H1 (cell line): ENCODE measurements around the gene SMU1. TPM values are rescaled to one million over a fixed set of nuclear protein-coding genes. Genes with fewer than 3 reads are reported as not detected.

Experiments used
- CTCF ChIA-PET: fragments of 300-600 bp; sonication (Branson Sonifier 250); formaldehyde crosslinking; loops from one replicate; lab custom pipeline; 2021; ENCODE audit not compliant: partially characterized antibody; lab: Charles Lee
- POLR2A ChIA-PET: fragments of 300-600 bp; sonication (Branson Sonifier 250); formaldehyde crosslinking; loops from one replicate; lab custom pipeline; 2021; ENCODE audit warnings: inconsistent platforms; ENCODE audit not compliant: partially characterized antibody; lab: Charles Lee
- DNase-seq, 2 experiments: peaks; one replicate each; pipeline versions ENCODE4 v3.0.0 to v3.0.0-alpha.2; 2010 to 2022; ENCODE audit warnings: low spot score in 2 of 2, low read depth in 1 of 2, mixed read lengths in 1 of 2
- FAIRE-seq: peaks from 2 replicates; lab custom pipeline; 2011; peaks lifted over from hg19 to GRCh38; lab: Jason Lieb, UNC
- H2AFZ ChIP-seq: 2 replicates; pipeline ENCODE4 v1.8.1; 2012; ENCODE audit warnings: low read length, inconsistent platforms
- H2AK5ac ChIP-seq: 2 replicates; pipeline ENCODE4 v1.6.1; 2013; ENCODE audit warnings: low read depth, low read length
- H2BK120ac ChIP-seq: replicated peaks from 2 replicates; pipeline ENCODE3; 2013; ENCODE audit warnings: low read depth, low read length, inconsistent platforms
- H2BK12ac ChIP-seq: 2 replicates; pipeline ENCODE4 v1.6.1; 2013; ENCODE audit warnings: low read depth, low read length
- H2BK15ac ChIP-seq: 2 replicates; pipeline ENCODE4 v1.6.1; 2013; ENCODE audit warnings: low read length
- H2BK20ac ChIP-seq: 2 replicates; pipeline ENCODE4 v1.6.1; 2013; ENCODE audit warnings: low read length
- H2BK5ac ChIP-seq: 2 replicates; pipeline ENCODE4 v1.6.1; 2013; ENCODE audit warnings: low read depth, low read length
- H3K14ac ChIP-seq: 2 replicates; pipeline ENCODE4 v1.6.1; 2013; ENCODE audit warnings: inconsistent platforms; ENCODE audit not compliant: insufficient read length
- H3K18ac ChIP-seq: 2 replicates; pipeline ENCODE4 v1.6.1; 2013; ENCODE audit warnings: low read length; ENCODE audit errors: extremely low read depth
- H3K23ac ChIP-seq: 2 replicates; pipeline ENCODE4 v1.6.1; 2013; ENCODE audit warnings: inconsistent platforms; ENCODE audit not compliant: insufficient read length
- H3K23me2 ChIP-seq: 2 replicates; pipeline ENCODE4 v1.6.1; 2013; ENCODE audit warnings: low read depth, low read length
- H3K27ac ChIP-seq: 2 replicates; pipeline ENCODE4 v1.6.1; 2011; ENCODE audit warnings: low read depth, low read length, inconsistent platforms
- H3K27me3 ChIP-seq, 4 experiments: replicated peaks in 1 of 4; 1 replicate in 1 of 4; 2 replicates in 3 of 4; pipeline versions ENCODE4 v1.6.1 to v1.8.1; 2011 to 2013; ENCODE audit warnings: low read length in 3 of 4, mild to moderate bottlenecking in 3 of 4, inconsistent platforms in 2 of 4, mixed read lengths in 2 of 4, moderate library complexity in 1 of 4; ENCODE audit not compliant: control insufficient read depth in 3 of 4, insufficient read depth in 3 of 4; ENCODE audit errors: extremely low read depth in 1 of 4
- H3K36me3 ChIP-seq, 4 experiments: 2 replicates each; pipeline versions ENCODE4 v1.6.1 to v1.8.1; 2011 to 2013; ENCODE audit warnings: mild to moderate bottlenecking in 4 of 4, low read length in 3 of 4, moderate library complexity in 2 of 4, control low read depth in 1 of 4, inconsistent platforms in 1 of 4; ENCODE audit not compliant: insufficient read depth in 4 of 4, control insufficient read depth in 2 of 4
- H3K4ac ChIP-seq: replicated peaks from 2 replicates; pipeline ENCODE3; 2013; ENCODE audit warnings: low read length, low read depth, mixed read lengths, inconsistent platforms; ENCODE audit not compliant: insufficient read length
- H3K4me1 ChIP-seq, 4 experiments: replicated peaks in 1 of 4; 1 replicate in 1 of 4; 2 replicates in 3 of 4; pipeline versions ENCODE4 v1.6.1 to v1.8.1; 2011 to 2013; ENCODE audit warnings: low read length in 3 of 4, inconsistent platforms in 2 of 4, mixed read lengths in 1 of 4; ENCODE audit not compliant: insufficient read depth in 4 of 4, control insufficient read depth in 3 of 4
- H3K4me2 ChIP-seq, 2 experiments: 2 replicates each; pipeline versions ENCODE4 v1.6.1 to v1.8.1; 2011 to 2013; ENCODE audit warnings: low read depth in 2 of 2, low read length in 2 of 2, control low read depth in 1 of 2, inconsistent platforms in 1 of 2, mild to moderate bottlenecking in 1 of 2; ENCODE audit not compliant: insufficient read depth in 1 of 2
- H3K4me3 ChIP-seq, 4 experiments: fragments of 200-600, 300-600 bp in 1 of 4; sonication (generic), shearing (Covaris generic), sonication (Bioruptor Twin) in 1 of 4; 2 replicates each; pipeline versions ENCODE4 v1.5.1 to v1.8.1; 2011 to 2016; ENCODE audit warnings: low read length in 4 of 4, low read depth in 3 of 4, control low read depth in 2 of 4, inconsistent platforms in 2 of 4, mild to moderate bottlenecking in 2 of 4, mixed read lengths in 1 of 4, moderate library complexity in 1 of 4; ENCODE audit not compliant: insufficient read depth in 2 of 4; ENCODE audit errors: extremely low read depth in 1 of 4
- H3K56ac ChIP-seq: replicated peaks from 2 replicates; pipeline ENCODE3; 2013; ENCODE audit warnings: low read depth, mild to moderate bottlenecking, mixed read lengths, low read length, inconsistent platforms; ENCODE audit not compliant: insufficient read length
- H3K79me1 ChIP-seq: 2 replicates; pipeline ENCODE4 v1.6.1; 2013; ENCODE audit warnings: low read depth, low read length, control low read depth
- H3K79me2 ChIP-seq, 2 experiments: 2 replicates each; pipeline versions ENCODE4 v1.6.1 to v1.8.1; 2012 to 2013; ENCODE audit warnings: low read length in 2 of 2, mild to moderate bottlenecking in 2 of 2, inconsistent platforms in 1 of 2; ENCODE audit not compliant: insufficient read depth in 2 of 2, control insufficient read depth in 1 of 2
- H3K9ac ChIP-seq, 4 experiments: replicated peaks in 1 of 4; 1 replicate in 1 of 4; 2 replicates in 3 of 4; pipeline versions ENCODE4 v1.6.1 to v1.8.1; 2011 to 2013; ENCODE audit warnings: low read depth in 3 of 4, low read length in 3 of 4, control low read depth in 2 of 4, mild to moderate bottlenecking in 2 of 4, moderate library complexity in 2 of 4, inconsistent platforms in 1 of 4; ENCODE audit errors: extremely low read depth in 1 of 4
- H3K9me3 ChIP-seq, 2 experiments: 2 replicates each; pipeline versions ENCODE4 v1.6.1 to v1.8.1; 2012 to 2013; ENCODE audit warnings: mild to moderate bottlenecking in 2 of 2, moderate library complexity in 2 of 2, control low read depth in 1 of 2, inconsistent platforms in 1 of 2, low read depth in 1 of 2, low read length in 1 of 2, mixed read lengths in 1 of 2; ENCODE audit not compliant: insufficient read depth in 2 of 2
- H4K20me1 ChIP-seq, 2 experiments: replicated peaks in 1 of 2; 2 replicates each; pipeline versions ENCODE3 to v1.8.1; 2011 to 2013; ENCODE audit warnings: inconsistent platforms in 2 of 2, low read length in 2 of 2, mild to moderate bottlenecking in 1 of 2; ENCODE audit not compliant: insufficient read depth in 2 of 2, control insufficient read depth in 1 of 2
- H4K5ac ChIP-seq: 2 replicates; pipeline ENCODE4 v1.6.1; 2013; ENCODE audit warnings: low read length, low read depth, mixed read lengths, inconsistent platforms; ENCODE audit not compliant: insufficient read length
- H4K8ac ChIP-seq: 2 replicates; pipeline ENCODE4 v1.8.0; 2013; ENCODE audit warnings: mild to moderate bottlenecking, moderate library complexity, low read length, inconsistent platforms; ENCODE audit not compliant: insufficient read depth; ENCODE audit errors: extremely low read depth
- H4K91ac ChIP-seq: replicated peaks from 2 replicates; pipeline ENCODE3; 2013; ENCODE audit warnings: low read length, mixed read lengths, inconsistent platforms; ENCODE audit not compliant: insufficient read length
- CEBPB ChIP-seq: IDR thresholded peaks from 2 replicates; pipeline ENCODE4 v1.6.1; 2012; ENCODE audit warnings: low read depth, low read length
- CHD1 ChIP-seq: IDR thresholded peaks from 2 replicates; pipeline ENCODE4 v1.6.1; 2012; ENCODE audit warnings: low read depth, low read length, improper control_type of control experiment
- KDM4A ChIP-seq: IDR thresholded peaks from one replicate; pipeline ENCODE4 v1.7.1; 2012; ENCODE audit warnings: low read depth, mild to moderate bottlenecking, moderate library complexity, low read length, inconsistent platforms; ENCODE audit not compliant: severe bottlenecking
- POLR2A ChIP-seq, 2 experiments: IDR thresholded peaks; 1 replicate in 1 of 2; 2 replicates in 1 of 2; pipeline ENCODE4 v1.6.1; 2011; ENCODE audit warnings: low read depth in 2 of 2, low read length in 2 of 2, mild to moderate bottlenecking in 2 of 2; ENCODE audit errors: control extremely low read depth in 1 of 2
- SAP30 ChIP-seq: fragments of 300-600 bp; sonication (generic); IDR thresholded peaks from 2 replicates; pipeline ENCODE4 v1.7.1; 2012; ENCODE audit warnings: low read length, moderate library complexity, mild to moderate bottlenecking, inconsistent platforms; ENCODE audit not compliant: insufficient read depth, insufficient replicate concordance
- TBP ChIP-seq: IDR thresholded peaks from 2 replicates; pipeline ENCODE4 v1.6.1; 2011; ENCODE audit warnings: low read depth, low read length, improper control_type of control experiment
- WGBS, 2 experiments: shearing (Covaris generic) in 1 of 2; methylation state at CpG; one replicate each; pipeline versions ENCODE4 v1.1.6 to v1.1.7; 2013 to 2015; ENCODE audit warnings: low lambda C conversion rate in 2 of 2, mixed read lengths in 2 of 2, inconsistent platforms in 1 of 2, low coverage in 1 of 2, missing lambda C conversion rate in 1 of 2; ENCODE audit not compliant: insufficient replicate concordance in 2 of 2, insufficient coverage in 1 of 2, insufficient read length in 1 of 2; ENCODE audit errors: extremely low coverage in 1 of 2, missing lambda C conversion rate in 1 of 2; 5-methylcytosine and 5-hydroxymethylcytosine counted together
- polyA plus RNA-seq, 7 experiments: library from polyadenylated mRNA; depleted of rRNA in 3 of 7; stranded (reverse) in 5 of 7; unstranded in 2 of 7; fragments of >200 nt in 5 of 7; fragments of 200-250 nt in 2 of 7; gene quantifications; 1 replicate in 5 of 7; 2 replicates in 1 of 7; 4 replicates in 1 of 7; pipeline versions ENCODE4 v1.2.1 to v1.2.3, GENCODE V29; 2011 to 2013; ENCODE audit warnings: missing spikeins in 2 of 7, mixed read lengths in 2 of 7
- total RNA-seq: library from RNA; stranded (reverse); fragmentation: NEBNext Ultra II Directional; extraction: Animal tissue kit (Norgen Biotek cat#: 25700); gene quantifications from 2 replicates; pipeline ENCODE4 v1.2.1, GENCODE V29; 2021

The SMU1 gene
- total and polyA plus RNA-seq, 2 of the 8 experiments (the other 6 are each of a cell fraction or from before 2014, with no cell fraction given), result 8.4 to 26.0 TPM

GRCh38 chr9:33109097-33109496 is 32.6 kb upstream of the SMU1 start:
- H3K27ac ChIP-seq, result no peak overlapping the region
- no peak overlapping the region for H3K14ac ChIP-seq
- H2BK120ac ChIP-seq, result no peak overlapping the region
- H3K79me1 ChIP-seq, result no peaks in the 10 kb centered on the region
- H3K4me3 ChIP-seq, result no peak overlapping the region
- H3K4ac ChIP-seq, result no peak overlapping the region
- H3K4me2 ChIP-seq, result no peak overlapping the region
- H2BK20ac ChIP-seq, result no peak overlapping the region
- H4K20me1 ChIP-seq, result no peaks in the 10 kb centered on the region
- POLR2A ChIA-PET, result interaction anchor here (1.0 kb wide), 1 partner anchor 85 kb away, joined by 3 read pairs; no protein-coding TSS in a partner anchor
- no peak overlapping the region for H4K91ac ChIP-seq
- no peak overlapping the region for H2AK5ac ChIP-seq
- CTCF ChIA-PET, result interaction anchor here (0.7 to 1.5 kb wide), 7 partner anchors 8 to 117 kb away, joined by 3 to 5 read pairs (median 4); no protein-coding TSS in a partner anchor
- no peak overlapping the region for H3K9ac ChIP-seq
- 80% methylated on average over 3 of the region's 3 CpGs; no CpG with 5 or more reads in 1 of the 2 experiments for WGBS, 2 experiments
- no peak overlapping the region for H2AFZ ChIP-seq
- FAIRE-seq (no peak), DNase-seq (no peak)
- TF ChIP-seq TBP (no peak), KDM4A (no peak), CEBPB (no peak), SAP30 (no peak), CHD1 (no peak), POLR2A (IDR thresholded peaks at IDR 0.05; ENCODE audit: control extremely low read depth in 1 of 2, low read depth in 2 of 2, low read length in 2 of 2) (no peak)
- peaks cover 0 to 4% (median 1%) of the 10 kb centered on the region in 4 experiments; a peak in 3 of 7 replicates for H3K4me1 ChIP-seq
- no peaks in the 10 kb centered on the region for H3K36me3 ChIP-seq
- no peak overlapping the region; the same call in 1 of the 2 replicates for H4K8ac ChIP-seq
- no peak overlapping the region for H2BK15ac ChIP-seq
- no peak overlapping the region for H3K56ac ChIP-seq
- H3K9me3 ChIP-seq, result no peaks in the 10 kb centered on the region
- no peak overlapping the region for H4K5ac ChIP-seq
- H3K79me2 ChIP-seq, result no peaks in the 10 kb centered on the region
- no peak overlapping the region for H3K23ac ChIP-seq
- H2BK5ac ChIP-seq, result no peak overlapping the region
- H3K18ac ChIP-seq, result no peak overlapping the region
- no peaks in the 10 kb centered on the region for H3K23me2 ChIP-seq
- no peak overlapping the region for H2BK12ac ChIP-seq
- H3K27me3 ChIP-seq, result no peaks in the 10 kb centered on the region
